ENCODE results near the gene FAM217B.

DNA sequence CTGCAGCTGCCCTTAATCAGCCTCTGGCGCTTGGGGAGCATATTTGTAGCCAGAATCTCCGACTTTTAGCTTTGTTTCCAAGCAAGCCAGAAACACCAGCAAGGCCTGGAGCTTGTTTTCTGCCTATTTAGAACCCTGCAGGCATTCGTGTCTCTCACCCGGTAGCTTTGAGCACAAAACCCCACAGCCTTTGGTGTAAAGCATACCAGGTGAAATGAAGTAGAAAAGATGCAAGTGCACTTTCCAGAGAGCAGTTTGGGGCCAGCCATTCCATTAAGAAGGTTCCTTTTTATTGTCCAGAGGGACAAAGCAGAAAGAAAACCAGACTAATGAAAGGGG, 736 bp downstream of the FAM217B start:
- TF ChIP-seq, protein P1, sequence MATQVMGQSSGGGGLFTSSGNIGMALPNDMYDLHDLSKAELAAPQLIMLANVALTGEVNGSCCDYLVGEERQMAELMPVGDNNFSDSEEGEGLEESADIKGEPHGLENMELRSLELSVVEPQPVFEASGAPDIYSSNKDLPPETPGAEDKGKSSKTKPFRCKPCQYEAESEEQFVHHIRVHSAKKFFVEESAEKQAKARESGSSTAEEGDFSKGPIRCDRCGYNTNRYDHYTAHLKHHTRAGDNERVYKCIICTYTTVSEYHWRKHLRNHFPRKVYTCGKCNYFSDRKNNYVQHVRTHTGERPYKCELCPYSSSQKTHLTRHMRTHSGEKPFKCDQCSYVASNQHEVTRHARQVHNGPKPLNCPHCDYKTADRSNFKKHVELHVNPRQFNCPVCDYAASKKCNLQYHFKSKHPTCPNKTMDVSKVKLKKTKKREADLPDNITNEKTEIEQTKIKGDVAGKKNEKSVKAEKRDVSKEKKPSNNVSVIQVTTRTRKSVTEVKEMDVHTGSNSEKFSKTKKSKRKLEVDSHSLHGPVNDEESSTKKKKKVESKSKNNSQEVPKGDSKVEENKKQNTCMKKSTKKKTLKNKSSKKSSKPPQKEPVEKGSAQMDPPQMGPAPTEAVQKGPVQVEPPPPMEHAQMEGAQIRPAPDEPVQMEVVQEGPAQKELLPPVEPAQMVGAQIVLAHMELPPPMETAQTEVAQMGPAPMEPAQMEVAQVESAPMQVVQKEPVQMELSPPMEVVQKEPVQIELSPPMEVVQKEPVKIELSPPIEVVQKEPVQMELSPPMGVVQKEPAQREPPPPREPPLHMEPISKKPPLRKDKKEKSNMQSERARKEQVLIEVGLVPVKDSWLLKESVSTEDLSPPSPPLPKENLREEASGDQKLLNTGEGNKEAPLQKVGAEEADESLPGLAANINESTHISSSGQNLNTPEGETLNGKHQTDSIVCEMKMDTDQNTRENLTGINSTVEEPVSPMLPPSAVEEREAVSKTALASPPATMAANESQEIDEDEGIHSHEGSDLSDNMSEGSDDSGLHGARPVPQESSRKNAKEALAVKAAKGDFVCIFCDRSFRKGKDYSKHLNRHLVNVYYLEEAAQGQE (IDR thresholded peaks at IDR 0.05; ENCODE audit: low read depth): no peak
- no peak for TF ChIP-seq POLR2A (IDR thresholded peaks at IDR 0.05; ENCODE audit: borderline replicate concordance, extremely low read depth, insufficient read depth, insufficient read length)
- TF ChIP-seq, protein P2, sequence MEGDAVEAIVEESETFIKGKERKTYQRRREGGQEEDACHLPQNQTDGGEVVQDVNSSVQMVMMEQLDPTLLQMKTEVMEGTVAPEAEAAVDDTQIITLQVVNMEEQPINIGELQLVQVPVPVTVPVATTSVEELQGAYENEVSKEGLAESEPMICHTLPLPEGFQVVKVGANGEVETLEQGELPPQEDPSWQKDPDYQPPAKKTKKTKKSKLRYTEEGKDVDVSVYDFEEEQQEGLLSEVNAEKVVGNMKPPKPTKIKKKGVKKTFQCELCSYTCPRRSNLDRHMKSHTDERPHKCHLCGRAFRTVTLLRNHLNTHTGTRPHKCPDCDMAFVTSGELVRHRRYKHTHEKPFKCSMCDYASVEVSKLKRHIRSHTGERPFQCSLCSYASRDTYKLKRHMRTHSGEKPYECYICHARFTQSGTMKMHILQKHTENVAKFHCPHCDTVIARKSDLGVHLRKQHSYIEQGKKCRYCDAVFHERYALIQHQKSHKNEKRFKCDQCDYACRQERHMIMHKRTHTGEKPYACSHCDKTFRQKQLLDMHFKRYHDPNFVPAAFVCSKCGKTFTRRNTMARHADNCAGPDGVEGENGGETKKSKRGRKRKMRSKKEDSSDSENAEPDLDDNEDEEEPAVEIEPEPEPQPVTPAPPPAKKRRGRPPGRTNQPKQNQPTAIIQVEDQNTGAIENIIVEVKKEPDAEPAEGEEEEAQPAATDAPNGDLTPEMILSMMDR (IDR thresholded peaks at IDR 0.05 in 2 of 3, conservative IDR thresholded peaks at IDR 0.05 in 1 of 3; ENCODE audit: borderline replicate concordance in 1 of 3, insufficient read depth in 1 of 3, low read depth in 2 of 3, low read length in 2 of 3): no peak

All from HCT116 (cell line).